Islet precursor cell (in vitro differentiated cells): ENCODE data around the gene ASXL1.
"Not testable (repeated sequence)": the region's sequence is repeated elsewhere in the genome, so short reads cannot be mapped to it uniquely, and the experiment has no call there.

Experiments
- DNase-seq: peaks from one replicate; pipeline ENCODE4 v3.0.0-alpha.2; 2018

Gene ASXL1

DNA sequence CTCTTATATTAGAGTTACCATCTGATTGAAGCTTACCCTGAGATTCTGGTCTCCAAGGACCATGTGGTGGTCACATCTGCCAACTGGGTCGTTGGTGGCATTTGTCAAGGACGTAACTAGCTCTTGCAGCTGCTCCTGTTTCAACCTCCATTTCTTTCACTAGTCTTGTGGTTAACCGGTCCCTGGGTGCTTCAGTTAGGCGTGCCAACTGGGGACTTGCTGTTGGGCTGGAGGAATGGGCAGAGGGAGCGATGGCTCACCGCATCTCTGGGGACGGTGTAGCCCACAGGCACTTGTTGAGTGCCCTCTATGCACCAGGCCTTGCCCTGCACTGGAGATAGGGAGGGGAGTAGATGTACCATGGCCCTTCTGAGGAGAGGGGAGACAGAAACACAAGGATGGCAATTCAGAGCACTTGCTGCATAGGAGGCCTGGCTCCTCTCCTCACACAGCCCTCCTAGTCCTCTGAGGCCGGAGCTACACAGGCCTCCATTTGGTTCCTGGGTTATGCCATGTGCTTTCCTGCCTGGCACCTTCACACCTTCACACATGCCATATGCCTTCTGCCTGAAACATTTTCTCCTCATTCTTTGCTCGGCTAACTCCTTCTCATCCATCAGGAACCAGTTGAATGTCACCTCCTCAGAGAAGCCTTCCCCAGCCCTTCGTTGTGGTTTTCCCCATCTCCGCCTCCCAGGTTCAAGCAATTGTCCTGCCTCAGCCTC is 20.0 kb upstream of the ASXL1 start:
- DNase-seq = no peak

- no peak for DNase-seq
These were observed 19.5 kb upstream of the ASXL1 start for GRCh38 chr20:32338665-32339064.

GRCh38 chr20:32339116-32339515 is 19.0 kb upstream of the ASXL1 start:
- DNase-seq = no peak

DNA sequence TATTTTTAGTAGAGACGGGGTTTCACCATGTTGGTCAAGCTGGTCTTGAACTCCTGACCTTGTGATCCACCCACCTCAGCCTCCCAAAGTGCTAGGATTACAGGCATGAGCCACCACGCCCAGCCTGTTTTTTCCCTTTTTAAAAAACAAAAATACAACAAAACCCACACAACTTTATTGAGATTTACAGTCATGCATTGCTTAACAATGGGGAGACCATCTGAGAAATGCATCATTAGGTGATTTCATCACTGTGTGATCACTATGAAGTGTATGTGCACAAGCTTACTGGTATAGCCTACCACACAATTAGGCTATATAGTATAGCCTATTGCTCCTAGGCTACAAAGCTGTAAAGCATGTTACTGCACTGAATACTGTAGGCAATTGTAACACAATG is 17.1 kb upstream of the ASXL1 start:
- not testable (repeated sequence) for DNase-seq

GRCh38 chr20:32343439-32343838 is 14.7 kb upstream of the ASXL1 start:
- no peak for DNase-seq

- no peak for DNase-seq
These were observed 13.2 kb upstream of the ASXL1 start for GRCh38 chr20:32344835-32345506.

DNA sequence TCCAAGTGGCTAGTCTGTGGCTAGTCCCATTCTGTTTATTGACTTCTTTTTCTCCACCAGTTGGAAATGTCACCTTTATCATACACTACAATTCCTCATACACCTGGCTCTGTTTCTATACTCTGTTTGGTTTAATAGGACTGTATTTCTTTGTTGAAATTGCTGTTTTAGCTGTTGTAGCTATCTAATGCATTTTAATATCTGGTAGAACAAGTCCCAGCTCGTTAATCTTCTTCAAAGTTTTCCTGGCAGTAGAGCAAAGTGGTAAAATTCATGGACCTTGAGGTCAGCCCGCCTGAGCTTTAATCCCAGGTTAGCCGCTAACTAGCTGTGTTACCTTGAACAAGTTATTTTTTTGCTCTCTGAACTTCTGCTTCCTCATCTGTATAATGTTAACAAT is 9.9 kb upstream of the ASXL1 start:
- no peak for DNase-seq

- DNase-seq = no peak
These were observed 7.7 kb upstream of the ASXL1 start for GRCh38 chr20:32350421-32350820.

DNA sequence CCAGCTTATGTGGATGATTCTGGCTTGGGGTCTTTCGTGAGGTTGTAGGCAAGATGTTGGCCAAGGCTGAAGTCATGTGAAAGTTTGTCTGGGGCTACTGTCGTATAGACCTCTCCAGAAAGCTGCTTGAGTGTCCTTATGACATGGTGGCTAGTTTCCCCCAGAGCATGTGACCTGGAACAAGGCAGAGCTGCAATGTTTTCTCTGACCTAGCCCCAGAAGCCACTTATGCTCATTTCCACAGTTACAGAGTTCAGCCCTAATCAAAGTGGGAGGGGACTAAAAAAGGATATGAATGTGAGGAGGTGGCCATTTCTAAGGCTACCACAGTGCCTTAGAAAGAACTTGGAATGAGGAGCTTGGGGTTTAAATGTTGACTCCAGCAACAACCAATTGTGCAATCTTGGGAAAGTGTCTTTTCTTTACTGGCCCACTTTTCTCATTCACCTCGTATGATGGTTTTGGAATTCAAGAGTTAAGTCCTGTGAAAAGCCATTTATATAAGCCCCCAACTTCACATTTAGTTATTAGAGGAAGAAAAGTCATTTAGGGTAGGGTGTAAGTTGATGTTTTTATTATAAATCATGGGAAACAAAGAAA is 5.9 kb upstream of the ASXL1 start:
- no peak for DNase-seq

GRCh38 chr20:32353848-32354496 is 4.2 kb upstream of the ASXL1 start:
- no peak for DNase-seq

GRCh38 chr20:32354592-32355416 is 3.3 kb upstream of the ASXL1 start:
- DNase-seq = peak; percentile 68

- DNase-seq = no peak
These were observed 2.7 kb upstream of the ASXL1 start for GRCh38 chr20:32355417-32355841.

- peak; percentile 57 for DNase-seq
These were observed 2.1 kb upstream of the ASXL1 start for GRCh38 chr20:32355907-32356621.

DNA sequence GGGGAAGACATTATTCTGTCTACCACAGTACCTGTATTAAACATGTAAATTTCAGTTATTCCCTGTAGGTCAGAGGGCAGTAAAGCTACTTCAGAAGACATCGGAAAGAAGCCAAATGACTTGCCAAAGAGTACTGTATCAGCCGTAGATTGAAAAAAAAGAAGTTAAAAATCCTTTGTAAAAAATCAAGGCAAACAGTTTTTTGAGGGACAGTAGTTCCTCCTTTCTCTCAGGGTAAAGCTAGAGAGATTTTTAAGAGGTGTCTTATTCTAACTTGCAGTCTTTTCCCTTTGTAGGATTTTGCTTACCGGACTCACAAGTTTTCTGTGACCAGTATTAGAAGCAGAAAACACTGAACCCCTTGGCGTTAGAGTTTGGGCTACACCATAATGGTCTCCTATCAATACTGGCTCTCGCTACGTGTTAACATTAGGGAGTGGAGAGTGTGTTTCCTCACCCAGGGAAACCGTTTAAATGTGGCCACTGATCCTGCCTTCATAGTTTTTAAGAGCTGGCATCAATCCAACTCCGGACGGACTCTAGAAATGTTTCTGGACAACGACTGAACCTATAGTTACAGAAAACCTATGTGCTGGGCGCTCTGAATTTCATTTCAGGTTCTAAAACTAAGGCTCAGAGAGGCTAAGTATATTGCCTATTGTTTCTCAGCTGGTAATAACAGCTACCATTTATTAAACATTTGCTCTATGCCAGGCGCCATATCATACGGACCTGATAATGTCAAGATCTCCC is 1.3 kb upstream of the ASXL1 start:
- DNase-seq = no peak

GRCh38 chr20:32357375-32357868 is 709 bp upstream of the ASXL1 start:
- peak; percentile 86 for DNase-seq

- no peak for DNase-seq
These were observed 426 bp downstream of the ASXL1 start for GRCh38 chr20:32358632-32358882.

- DNase-seq = peak; percentile 81
These were observed 927 bp downstream of the ASXL1 start for GRCh38 chr20:32358883-32359632.

DNA sequence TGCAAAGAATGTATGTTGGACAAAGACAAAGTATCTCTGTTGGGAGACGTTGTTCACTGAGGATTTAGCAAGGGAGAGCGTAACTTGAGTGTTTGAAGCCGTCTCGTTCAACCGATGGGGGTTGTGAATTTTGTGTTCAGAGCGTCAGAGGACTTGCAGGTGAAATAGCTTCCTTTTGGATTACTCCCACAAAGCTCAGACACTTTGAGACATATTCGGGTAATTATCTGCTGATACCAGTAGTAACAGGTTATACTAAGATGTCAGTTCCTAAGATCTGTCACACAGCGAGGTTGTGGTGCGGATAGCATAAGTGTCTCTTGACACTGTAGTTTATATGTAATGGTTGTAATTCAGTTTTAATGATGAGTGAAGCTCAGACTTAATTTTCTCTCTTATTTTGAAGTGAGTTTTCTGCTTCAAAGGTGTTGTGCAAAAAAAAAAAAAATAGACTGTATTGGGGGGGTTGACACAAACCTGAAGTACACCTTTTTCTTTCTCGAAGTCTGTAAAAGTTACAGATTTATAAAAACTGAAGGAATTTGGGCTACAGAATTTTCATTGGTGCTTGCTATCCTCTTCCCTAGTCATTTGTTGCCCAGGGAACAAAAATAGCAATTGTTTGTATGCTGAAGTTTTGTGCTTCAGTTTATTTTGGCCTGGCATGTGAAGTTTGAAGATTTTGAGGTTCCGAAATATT is 1.7 kb downstream of the ASXL1 start:
- no peak for DNase-seq

- DNase-seq = no peak
These were observed 2.2 kb downstream of the ASXL1 start for GRCh38 chr20:32360333-32360634.

- no peak for DNase-seq
These were observed 4.8 kb downstream of the ASXL1 start for GRCh38 chr20:32362901-32363364.
